Mesenchymal stem cell (in vitro differentiated cells and primary cell): Measurements from ENCODE around the gene RAB2B.

ENCODE experiments used
- DNase-seq: peaks from one replicate; pipeline ENCODE4 v3.0.0-alpha.2; 2013
- H2AFZ ChIP-seq: one replicate; pipeline ENCODE4 v1.6.1; 2013; ENCODE audit warnings: low read depth, mild to moderate bottlenecking, control low read depth, inconsistent platforms, low read length, moderate library complexity
- H2AK5ac ChIP-seq: 2 replicates; pipeline ENCODE4 v1.6.1; 2013; ENCODE audit warnings: low read length, moderate library complexity, mild to moderate bottlenecking, inconsistent platforms; ENCODE audit not compliant: severe bottlenecking
- H2BK120ac ChIP-seq: one replicate; pipeline ENCODE4 v1.6.1; 2013; ENCODE audit warnings: low read depth, mild to moderate bottlenecking, inconsistent platforms, low read length, moderate library complexity
- H2BK12ac ChIP-seq, 2 experiments: one replicate each; pipeline ENCODE4 v1.6.1; 2013; ENCODE audit warnings: inconsistent platforms in 2 of 2, low read length in 2 of 2, mild to moderate bottlenecking in 2 of 2, moderate library complexity in 2 of 2, control low read depth in 1 of 2
- H2BK15ac ChIP-seq: one replicate; pipeline ENCODE4 v1.6.1; 2013; ENCODE audit warnings: mild to moderate bottlenecking, low read depth, inconsistent platforms; ENCODE audit not compliant: poor library complexity, severe bottlenecking
- H2BK5ac ChIP-seq: 2 replicates; pipeline ENCODE4 v1.6.1; 2013; ENCODE audit warnings: low read depth, mild to moderate bottlenecking, low read length, control low read depth, inconsistent platforms; ENCODE audit not compliant: poor library complexity, severe bottlenecking
- H3K14ac ChIP-seq, 2 experiments: one replicate each; pipeline ENCODE4 v1.6.1; 2013; ENCODE audit warnings: inconsistent platforms in 2 of 2, low read length in 2 of 2, control low read depth in 1 of 2, mild to moderate bottlenecking in 1 of 2, moderate library complexity in 1 of 2
- H3K18ac ChIP-seq, 2 experiments: one replicate each; pipeline ENCODE4 v1.6.1; 2013; ENCODE audit warnings: inconsistent platforms in 2 of 2, low read length in 2 of 2, control low read depth in 1 of 2, low read depth in 1 of 2, mild to moderate bottlenecking in 1 of 2
- H3K23ac ChIP-seq, 2 experiments: one replicate each; pipeline ENCODE4 v1.6.1; 2013; ENCODE audit warnings: inconsistent platforms in 2 of 2, low read length in 2 of 2, mild to moderate bottlenecking in 2 of 2, moderate library complexity in 2 of 2, control low read depth in 1 of 2
- H3K27ac ChIP-seq: 2 replicates; pipeline ENCODE4 v1.5.1; 2013; ENCODE audit warnings: mild to moderate bottlenecking, moderate library complexity, low read length, control low read depth, inconsistent platforms; ENCODE audit not compliant: poor library complexity, severe bottlenecking
- H3K27me3 ChIP-seq, 2 experiments: 2 replicates each; pipeline versions ENCODE4 v1.6.1 to v1.7.0; 2013; ENCODE audit warnings: low read length in 2 of 2, mild to moderate bottlenecking in 2 of 2, moderate library complexity in 2 of 2, control low read depth in 1 of 2, inconsistent platforms in 1 of 2; ENCODE audit not compliant: control insufficient read depth in 1 of 2, insufficient read depth in 1 of 2
- H3K36me3 ChIP-seq, 2 experiments: 2 replicates each; pipeline versions ENCODE4 v1.6.1 to v1.7.0; 2013; ENCODE audit warnings: low read length in 2 of 2, control low read depth in 1 of 2, inconsistent platforms in 1 of 2, low read depth in 1 of 2, mild to moderate bottlenecking in 1 of 2; ENCODE audit not compliant: insufficient read depth in 2 of 2, control insufficient read depth in 1 of 2
- H3K4ac ChIP-seq, 2 experiments: one replicate each; pipeline ENCODE4 v1.6.1; 2013; ENCODE audit warnings: inconsistent platforms in 2 of 2, low read length in 2 of 2, mild to moderate bottlenecking in 2 of 2, moderate library complexity in 2 of 2, control low read depth in 1 of 2, low read depth in 1 of 2
- H3K4me1 ChIP-seq: 2 replicates; pipeline ENCODE4 v1.6.1; 2013; ENCODE audit warnings: low read depth, low read length, control low read depth; ENCODE audit not compliant: control insufficient read depth, insufficient read depth
- H3K4me2 ChIP-seq: 2 replicates; pipeline ENCODE4 v1.6.1; 2013; ENCODE audit warnings: low read length, mild to moderate bottlenecking, inconsistent platforms; ENCODE audit not compliant: poor library complexity, severe bottlenecking
- H3K4me3 ChIP-seq, 2 experiments: 2 replicates each; pipeline versions ENCODE4 v1.5.1 to v1.7.0; 2013; ENCODE audit warnings: low read length in 2 of 2, mild to moderate bottlenecking in 2 of 2, control low read depth in 1 of 2, low read depth in 1 of 2; ENCODE audit not compliant: insufficient read depth in 1 of 2
- H3K79me1 ChIP-seq: replicated peaks from 2 replicates; pipeline ENCODE4 v1.6.1; 2013; ENCODE audit warnings: mild to moderate bottlenecking, control low read depth, low read length, inconsistent platforms; ENCODE audit not compliant: poor library complexity, severe bottlenecking
- H3K9ac ChIP-seq: 2 replicates; pipeline ENCODE4 v1.7.0; 2013; ENCODE audit warnings: mild to moderate bottlenecking, low read length, moderate library complexity
- H3K9me3 ChIP-seq: 2 replicates; pipeline ENCODE4 v1.7.0; 2013; ENCODE audit warnings: mild to moderate bottlenecking, low read length; ENCODE audit not compliant: control insufficient read depth
- H4K8ac ChIP-seq: one replicate; pipeline ENCODE4 v1.6.1; 2013; ENCODE audit warnings: inconsistent platforms, mild to moderate bottlenecking, low read length, moderate library complexity
- H4K91ac ChIP-seq: one replicate; pipeline ENCODE4 v1.6.1; 2013; ENCODE audit warnings: mild to moderate bottlenecking, low read length, inconsistent platforms
- WGBS: methylation state at CpG from one replicate; pipeline ENCODE4 v1.1.7; 2013; ENCODE audit warnings: mixed read lengths; 5-methylcytosine and 5-hydroxymethylcytosine counted together

The RAB2B gene

GRCh38 chr14:21428930-21429329 is 47.8 kb downstream of the RAB2B start:
- Histone ChIP-seq H2BK120ac (no peak overlapping the region), H3K27me3 (no peaks in the 10 kb centered on the region), H3K23ac (no peak overlapping the region), H3K14ac (no peak overlapping the region), H3K9me3 (no peaks in the 10 kb centered on the region), H3K4me1 (no peaks in the 10 kb centered on the region), H3K27ac (no peak overlapping the region), H3K9ac (no peak overlapping the region), H3K4me2 (no peak overlapping the region), H3K4ac (no peak overlapping the region), H3K4me3 (no peak overlapping the region), H2BK12ac (no peak overlapping the region), H3K79me1 (peaks cover 34% of the 10 kb centered on the region), H2BK5ac (no peak overlapping the region), H3K18ac (no peak overlapping the region), H4K91ac (no peak overlapping the region), H2BK15ac (no peak overlapping the region), H3K36me3 (peaks cover 46 to 83% of the 10 kb centered on the region in 2 experiments), H4K8ac (no peak overlapping the region), H2AFZ (no peak overlapping the region), H2AK5ac (no peak overlapping the region)
- no peak for DNase-seq
- 100% methylated on average over 2 of the region's 4 CpGs for WGBS

- 100% methylated on average over 1 of the region's 1 CpG for WGBS
- Histone ChIP-seq H3K36me3 (peaks cover 62 to 99% of the 10 kb centered on the region in 2 experiments), H3K9ac (no peak overlapping the region)
Measured at GRCh38 chr14:21426692-21427091, 50.1 kb downstream of the RAB2B start.

DNA sequence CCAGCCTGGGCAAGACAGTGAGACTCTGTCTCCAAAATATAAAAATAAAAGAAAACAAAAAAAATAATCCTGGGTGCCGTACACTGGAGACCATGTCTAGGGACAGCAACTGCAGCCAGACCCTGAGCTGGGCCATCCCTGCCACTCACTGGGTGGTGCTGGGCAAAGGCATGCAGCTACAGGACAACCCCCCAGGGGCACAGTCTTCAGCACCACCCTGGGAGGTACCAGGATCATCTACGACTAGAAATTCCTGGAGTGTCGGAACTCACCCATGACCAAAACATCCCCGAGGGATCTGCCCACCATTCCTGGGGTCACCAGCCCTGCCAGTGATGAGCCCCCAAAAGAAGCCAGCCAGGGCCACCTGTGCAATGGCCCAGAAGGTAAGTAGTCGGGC is 57.2 kb downstream of the RAB2B start:
- no peak overlapping the region for H2BK12ac ChIP-seq
- H4K8ac ChIP-seq, result no peak overlapping the region
- no peak overlapping the region for H2AK5ac ChIP-seq
- peaks cover 33% of the 10 kb centered on the region for H3K79me1 ChIP-seq
- no peak overlapping the region for H3K18ac ChIP-seq
- H2BK5ac ChIP-seq, result no peak overlapping the region
- no peaks in the 10 kb centered on the region for H3K9me3 ChIP-seq
- no peaks in the 10 kb centered on the region for H3K4me1 ChIP-seq
- 96% methylated on average over 5 of the region's 5 CpGs for whole genome bisulfite sequencing
- H3K4me3 ChIP-seq, result no peak overlapping the region
- no peak overlapping the region for H3K14ac ChIP-seq
- no peak overlapping the region for H3K27ac ChIP-seq
- no peak overlapping the region for H3K4me2 ChIP-seq
- no peak overlapping the region for H3K4ac ChIP-seq
- no peak for DNase-seq
- no peak overlapping the region for H2BK15ac ChIP-seq
- no peak overlapping the region for H2BK120ac ChIP-seq
- peak overlapping the region; percentile 39 for H4K91ac ChIP-seq
- peaks cover 53 to 82% of the 10 kb centered on the region in 2 experiments for H3K36me3 ChIP-seq
- no peak overlapping the region for H3K23ac ChIP-seq
- H2AFZ ChIP-seq, result no peak overlapping the region
- no peak overlapping the region for H3K9ac ChIP-seq
- H3K27me3 ChIP-seq, result no peaks in the 10 kb centered on the region

More at GRCh38 chr14:21426692-21427091, 50.1 kb downstream of the RAB2B start:
- Histone ChIP-seq H3K14ac (no peak overlapping the region), H3K27ac (no peak overlapping the region), H3K4ac (no peak overlapping the region), H4K8ac (no peak overlapping the region), H2BK120ac (no peak overlapping the region), H2BK12ac (no peak overlapping the region), H2AK5ac (no peak overlapping the region), H3K4me2 (no peak overlapping the region), H3K79me1 (peaks cover 43% of the 10 kb centered on the region), H3K9me3 (no peaks in the 10 kb centered on the region), H3K23ac (no peak overlapping the region), H2AFZ (no peak overlapping the region), H3K4me1 (no peaks in the 10 kb centered on the region), H3K18ac (no peak overlapping the region), H3K27me3 (no peaks in the 10 kb centered on the region), H4K91ac (no peak overlapping the region), H2BK15ac (no peak overlapping the region), H3K4me3 (no peak overlapping the region), H2BK5ac (no peak overlapping the region)
- no peak for DNase-seq

DNA sequence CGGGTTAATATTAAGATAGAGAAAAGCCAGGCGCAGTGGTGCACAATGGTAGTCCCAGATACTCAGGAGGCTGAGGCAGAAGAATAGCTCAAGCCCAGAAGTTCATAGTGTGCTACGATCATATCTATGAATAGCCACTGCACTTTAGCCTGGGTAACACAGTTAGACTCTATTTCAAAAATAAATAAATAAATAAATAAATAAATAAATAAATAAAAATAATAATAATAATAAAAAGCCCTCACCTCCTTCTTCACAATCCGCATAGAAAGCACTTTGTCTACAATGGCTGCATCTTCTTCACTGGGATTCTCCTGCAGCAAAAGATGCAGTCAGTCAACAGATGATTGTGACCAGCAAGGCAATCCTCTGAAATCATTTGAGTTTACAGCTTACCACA is 61.4 kb downstream of the RAB2B start:
- no peak overlapping the region for H3K23ac ChIP-seq
- no peak overlapping the region for H3K4me2 ChIP-seq
- H3K27ac ChIP-seq, result no peak overlapping the region
- no peak overlapping the region for H3K18ac ChIP-seq
- H3K9me3 ChIP-seq, result no peaks in the 10 kb centered on the region
- H3K9ac ChIP-seq, result no peak overlapping the region
- no peak overlapping the region for H2BK15ac ChIP-seq
- H3K36me3 ChIP-seq, result peaks cover 44 to 83% of the 10 kb centered on the region in 2 experiments
- no peak overlapping the region for H4K91ac ChIP-seq
- H4K8ac ChIP-seq, result no peak overlapping the region
- no peak overlapping the region for H2AK5ac ChIP-seq
- no peaks in the 10 kb centered on the region for H3K27me3 ChIP-seq
- H3K14ac ChIP-seq, result no peak overlapping the region
- no peak overlapping the region for H2BK120ac ChIP-seq
- DNase-seq, result no peak
- H2AFZ ChIP-seq, result no peak overlapping the region
- no peak overlapping the region for H2BK5ac ChIP-seq
- H3K4me3 ChIP-seq, result no peak overlapping the region
- peaks cover 31% of the 10 kb centered on the region for H3K79me1 ChIP-seq
- no peak overlapping the region for H3K4ac ChIP-seq
- no peak overlapping the region for H2BK12ac ChIP-seq
- 97% methylated on average over 3 of the region's 4 CpGs for WGBS
- no peaks in the 10 kb centered on the region for H3K4me1 ChIP-seq
